NCI-H82 treated with DMSO at 0.1 percent for 48 hours (cell line): ENCODE results near the gene HOXB9.

Experiments
- DNase-seq: peaks from one replicate; lab custom pipeline; 2025; ENCODE audit not compliant: unreplicated experiment; lab: John Stamatoyannopoulos, UW

HOXB9 gene

DNA sequence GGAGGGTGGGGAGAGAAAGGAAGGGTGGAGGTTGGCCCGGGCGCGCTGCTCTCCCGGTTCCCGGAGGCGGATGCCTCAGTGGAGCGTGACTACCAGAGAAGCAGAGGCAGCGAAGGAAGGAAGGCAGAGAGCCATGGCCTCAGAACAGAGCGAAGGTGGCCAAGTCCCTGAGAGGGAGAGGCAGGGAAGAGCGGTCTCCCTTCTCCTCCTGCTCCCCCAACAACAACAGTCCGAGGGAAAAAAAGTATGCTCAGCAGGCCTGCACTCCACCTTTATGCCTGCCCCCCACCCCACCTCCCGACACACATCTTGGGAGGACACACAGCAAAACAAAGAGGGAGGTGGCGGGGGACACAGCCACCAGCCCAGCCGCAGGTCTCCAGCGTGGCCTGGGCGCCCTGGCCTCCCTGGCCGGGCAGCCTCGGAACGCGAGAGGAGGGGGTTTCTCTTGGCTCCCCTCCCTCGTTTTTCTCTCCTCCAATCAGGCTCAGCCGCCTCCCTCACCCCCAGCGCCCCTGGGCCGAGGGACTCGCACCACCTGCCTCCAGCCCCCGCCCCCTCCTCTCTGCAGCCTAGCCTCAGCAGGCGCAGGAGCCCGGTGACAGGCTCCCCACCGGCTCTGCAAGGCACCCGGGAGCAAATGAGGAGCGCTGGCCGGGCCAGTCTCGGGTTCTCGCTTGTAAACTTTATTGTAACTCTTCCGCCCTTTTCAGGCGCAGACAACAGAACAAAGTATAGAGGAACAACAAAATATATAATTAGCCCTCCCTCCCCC is 14.3 kb downstream of the HOXB9 start:
- DNase-seq, result no peak

GRCh38 chr17:48611213-48611612 is 14.9 kb downstream of the HOXB9 start:
- no peak for DNase-seq

DNA sequence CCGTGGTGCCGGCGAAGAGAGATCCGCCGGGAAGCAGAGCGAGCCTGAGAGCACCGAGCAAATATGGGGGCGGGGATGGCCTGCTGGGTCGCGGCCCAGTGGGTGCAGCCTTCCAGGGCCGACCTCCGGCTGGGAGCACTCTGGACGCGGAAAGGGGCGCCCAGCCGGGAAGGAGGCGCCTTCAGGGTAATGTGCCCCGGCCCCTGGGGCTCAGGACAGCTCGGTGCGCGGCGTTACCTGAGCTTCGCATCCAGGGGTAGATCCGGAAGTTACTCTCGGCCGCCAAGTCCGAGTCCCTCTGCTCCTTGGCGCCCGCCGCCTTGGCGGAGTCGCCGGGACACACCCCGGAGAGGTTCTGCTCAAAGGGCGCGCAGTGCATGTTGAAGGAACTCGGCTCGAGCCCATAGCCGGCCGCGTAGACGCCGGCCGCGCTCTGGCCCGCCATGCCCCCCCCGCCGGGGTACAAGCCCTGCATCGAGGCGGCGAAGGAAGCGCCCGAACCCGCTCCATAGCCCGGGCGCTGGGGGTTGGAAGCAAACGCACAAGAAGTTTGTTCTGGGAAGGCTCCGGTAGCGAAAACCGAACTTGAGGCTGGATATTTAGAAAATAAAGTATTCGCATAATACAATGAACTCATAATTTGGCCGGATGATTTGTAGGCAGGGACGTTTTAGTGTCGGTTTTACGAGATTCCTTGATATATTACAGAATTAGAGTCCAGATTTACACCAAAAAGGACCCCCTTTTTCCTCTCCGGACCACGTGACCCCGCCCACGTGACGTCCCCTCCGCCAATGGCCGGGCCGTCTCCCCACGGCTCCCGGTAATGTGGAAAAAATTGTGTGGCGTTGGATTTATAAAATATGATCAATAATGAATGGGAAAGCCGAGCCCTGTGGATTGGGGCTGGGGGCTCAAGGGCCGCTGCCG is 15.6 kb downstream of the HOXB9 start, which contains the start of gene HOXB7:
HOXB7 (minus strand) TSS at position 736 of the 930 bp plus-strand sequence; CDS start at position 637, 99 bp downstream.
- no peak for DNase-seq

DNA sequence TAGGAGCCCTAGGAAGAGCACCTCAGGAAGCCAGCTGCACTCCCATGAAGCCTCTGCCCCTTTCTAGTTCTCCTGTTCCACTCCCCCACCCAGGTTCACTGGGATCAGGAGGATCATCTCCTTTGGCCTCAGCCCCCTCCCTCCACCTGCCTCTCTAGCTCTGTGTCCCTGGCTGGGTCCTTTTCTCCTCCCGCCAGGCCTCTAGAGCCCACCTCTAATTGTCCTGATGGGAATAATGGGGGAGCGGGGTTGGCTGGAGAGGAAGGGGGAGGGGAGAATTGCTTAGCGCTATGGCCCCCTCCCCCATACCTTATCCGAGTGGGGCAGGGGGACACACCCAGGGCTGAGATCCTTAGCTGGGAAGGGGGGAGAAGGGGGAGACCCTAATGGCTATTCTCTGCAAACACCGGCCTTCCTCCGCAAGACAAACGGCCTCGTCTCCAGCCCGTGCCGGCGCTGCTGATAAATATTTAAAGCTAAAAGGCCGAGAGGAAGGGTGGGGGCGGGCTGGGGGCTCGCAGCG is 16.3 kb downstream of the HOXB9 start:
- no peak for DNase-seq

DNA sequence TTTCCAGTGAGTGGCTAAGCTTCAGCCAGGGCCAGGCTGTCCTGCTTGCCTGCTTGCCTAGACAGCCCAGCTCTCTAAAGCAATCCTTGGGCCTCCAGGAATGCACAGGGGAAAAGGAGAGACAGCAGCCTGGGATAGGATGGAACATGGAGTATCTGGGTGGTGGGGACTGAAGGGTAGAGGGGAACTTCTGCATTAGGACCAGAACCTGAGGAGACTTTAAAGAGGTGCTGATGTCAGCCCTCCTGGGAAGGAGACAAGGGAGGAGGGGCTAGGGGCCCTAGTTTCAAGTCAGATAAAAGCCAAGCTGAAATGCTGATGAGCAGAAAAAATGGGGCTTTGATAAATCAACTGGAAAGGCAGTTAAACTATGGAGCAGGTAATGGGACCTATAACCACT is 17.1 kb downstream of the HOXB9 start:
- no peak for DNase-seq

DNA sequence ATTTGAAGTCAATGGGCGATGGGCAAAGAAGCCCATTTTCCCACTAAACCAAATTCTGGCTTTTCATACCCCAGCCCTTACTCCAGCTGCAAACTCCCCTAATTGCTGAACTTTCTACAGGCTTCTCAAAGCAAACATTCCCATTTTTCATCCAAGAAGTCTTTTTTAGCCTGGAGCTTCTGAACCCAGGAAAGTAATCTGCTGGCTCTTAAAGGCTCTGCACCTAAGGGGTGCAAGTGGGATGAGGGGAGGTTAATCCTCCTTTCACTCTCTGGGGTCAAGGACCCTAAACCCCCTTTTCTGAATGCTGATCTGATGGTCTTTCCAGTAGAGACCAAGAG is 17.7 kb downstream of the HOXB9 start:
- DNase-seq, result no peak

DNA sequence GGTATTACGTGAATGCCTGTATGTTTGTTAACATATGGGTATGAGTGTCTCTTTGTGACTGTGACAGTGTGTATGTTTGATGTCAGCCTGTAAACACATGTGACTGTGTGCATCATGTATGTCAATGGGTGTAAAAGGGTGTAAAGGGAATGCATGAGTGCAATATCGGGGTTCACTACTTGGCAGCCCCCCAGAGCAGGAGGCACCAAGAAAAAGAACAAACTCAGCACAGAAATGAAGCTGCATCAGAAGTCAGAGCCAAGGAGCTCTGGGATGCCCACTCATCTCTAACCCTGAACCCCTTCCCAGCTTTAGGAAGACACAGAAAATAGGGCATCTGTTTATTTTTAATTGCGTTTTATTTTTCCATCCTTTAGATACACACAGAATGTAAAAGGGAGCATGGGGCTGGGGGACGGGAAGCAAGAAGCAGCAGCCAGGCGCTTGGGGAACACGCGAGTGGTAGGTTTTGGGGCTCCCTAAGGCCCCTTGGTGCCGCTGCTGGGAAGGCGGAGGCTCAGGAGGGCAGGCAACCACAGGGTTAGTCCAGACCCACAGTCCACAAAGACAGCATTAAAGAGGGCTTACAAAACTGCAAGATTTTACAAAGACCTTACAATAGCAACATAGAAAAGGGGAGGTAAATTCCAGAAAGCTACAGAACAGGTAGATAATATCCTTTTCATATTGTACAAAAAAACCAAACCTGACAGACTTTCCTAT is 19.1 kb downstream of the HOXB9 start:
- no peak for DNase-seq

- no peak for DNase-seq
Measured at GRCh38 chr17:48605991-48606891, 19.9 kb downstream of the HOXB9 start.

DNA sequence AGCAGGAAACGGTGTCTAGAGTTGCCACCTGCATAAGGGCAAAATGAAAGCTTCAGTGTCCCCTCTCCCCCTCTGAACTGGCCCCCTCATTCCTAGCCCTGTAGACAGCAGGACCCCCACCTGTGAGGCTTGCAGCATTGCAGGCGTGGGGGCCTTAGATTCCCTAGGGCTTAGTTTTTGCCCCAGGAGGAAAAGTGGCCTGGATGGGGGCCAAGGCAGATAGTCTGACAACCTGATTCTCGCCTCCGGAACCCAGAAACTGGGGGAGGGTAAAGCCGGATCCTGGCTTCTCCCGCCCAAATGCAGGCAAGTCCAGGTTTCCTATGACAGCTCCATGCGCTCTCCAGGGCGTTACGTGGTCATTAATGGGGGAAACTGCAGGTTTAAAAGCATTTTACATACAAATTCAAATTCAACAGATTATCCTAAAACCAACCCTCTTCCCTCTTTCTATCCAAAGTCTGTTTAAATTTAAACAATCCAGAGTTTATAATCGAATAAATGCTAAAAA is 20.7 kb downstream of the HOXB9 start:
- no peak for DNase-seq

GRCh38 chr17:48604770-48605329 is 21.3 kb downstream of the HOXB9 start, which contains the start of gene HOXB6:
TSS of gene HOXB6 (minus strand) at chr17:48604986. CDS start at chr17:48598150, 6,836 bp downstream.
- DNase-seq, result no peak

DNA sequence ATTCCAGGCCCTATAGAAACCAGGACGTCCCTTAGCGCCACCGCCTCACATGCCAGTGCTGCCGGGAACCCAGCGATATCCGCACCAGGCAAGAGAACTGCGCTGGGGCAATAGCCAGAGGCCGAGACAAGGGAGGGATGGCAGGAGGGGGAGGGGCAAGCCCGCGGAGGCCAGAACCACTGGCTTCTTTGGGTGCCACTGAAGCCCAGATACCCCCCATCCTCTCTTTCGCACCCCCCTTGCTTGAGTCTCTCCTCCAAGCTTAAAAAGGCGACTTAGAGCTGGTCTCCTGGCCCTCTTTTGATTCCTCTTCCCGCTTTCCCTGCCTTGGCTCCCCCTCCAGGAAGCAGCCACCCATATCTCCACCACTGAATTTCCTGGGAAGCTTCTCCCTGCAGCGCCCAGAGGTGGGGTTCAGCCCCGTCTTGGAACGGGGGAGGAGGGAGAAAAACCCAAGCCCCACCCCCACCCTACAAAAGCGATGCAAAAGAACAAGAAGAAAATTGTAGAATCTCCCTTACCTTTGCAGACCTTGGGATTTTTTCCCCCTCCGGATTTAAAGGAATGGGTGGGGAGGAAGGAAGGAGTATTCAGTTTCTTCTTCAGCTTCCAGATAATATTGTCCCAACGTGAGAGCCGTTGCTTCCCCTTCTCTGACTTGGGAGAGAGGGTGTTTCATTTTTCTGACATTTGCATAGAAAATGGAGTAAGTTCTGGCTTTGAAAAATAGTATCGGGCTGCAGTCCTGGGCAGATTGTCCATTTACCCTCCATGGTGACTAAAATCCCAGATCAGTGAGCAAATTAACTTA is 22.0 kb downstream of the HOXB9 start:
- no peak for DNase-seq

GRCh38 chr17:48601539-48602425 is 24.4 kb downstream of the HOXB9 start:
- DNase-seq, result no peak

DNA sequence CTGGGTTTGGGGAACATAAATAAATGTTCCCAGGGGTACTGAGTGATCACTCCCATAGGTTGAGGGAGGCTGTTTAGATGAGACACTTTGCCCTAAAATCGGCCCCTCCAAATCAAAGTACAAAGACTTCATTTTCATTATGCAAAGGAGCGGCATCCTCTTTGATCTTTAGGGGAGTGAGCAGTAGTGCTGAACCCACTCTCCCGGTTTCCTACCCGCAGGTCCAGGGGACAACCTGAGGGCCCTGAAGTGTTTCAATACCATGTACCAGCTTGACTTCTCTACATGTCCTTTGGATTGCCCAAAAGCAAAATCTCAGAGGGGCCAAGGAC is 25.0 kb downstream of the HOXB9 start:
- DNase-seq, result no peak

GRCh38 chr17:48600244-48601098 is 25.7 kb downstream of the HOXB9 start:
- DNase-seq, result no peak

GRCh38 chr17:48599354-48599753 is 26.8 kb downstream of the HOXB9 start:
- DNase-seq, result no peak

GRCh38 chr17:48598736-48599135 is 27.4 kb downstream of the HOXB9 start:
- DNase-seq, result no peak
